Upper lobe of left lung (tissue), 4 donors: Measurements from ENCODE around the gene RGS4.

Experiments used
- CTCF ChIP-seq, 6 experiments: fragments of 450-650 bp in 4 of 6; fragments of 200-600 bp in 2 of 6; sonication (generic) in 2 of 6; IDR thresholded peaks; one replicate each; pipeline ENCODE4 v1.5.1; 2016 to 2019; ENCODE audit warnings: antibody characterized with exemption in 6 of 6
- POLR2A ChIP-seq, 4 donors: fragments of 450-650 bp; IDR thresholded peaks; one replicate each; pipeline ENCODE4 v1.5.1; 2016 to 2017; ENCODE audit warnings: antibody characterized with exemption in 4 of 4, mild to moderate bottlenecking in 2 of 4

- no peak for TF ChIP-seq POLR2A (IDR thresholded peaks at IDR 0.05)
- TF ChIP-seq CTCF (IDR thresholded peaks at IDR 0.05) = no peak
Observed at GRCh38 chr1:163106364-163106987, 37.3 kb downstream of the RGS4 start.
